Measurements from ENCODE around the gene NME4.
A peak's percentile ranks its signal among the peaks of the same experiment; 100 is the strongest.

Gene NME4

GRCh38 chr16:389352-389751 is 7.6 kb upstream of the NME4 start:
- no peaks in the 10 kb centered on the region for H3K36me3 Mint-ChIP-seq (ENCODE audit: low read depth)
- H3K4me1 Mint-ChIP-seq (ENCODE audit: low read depth), result peaks cover 3% of the 10 kb centered on the region
- DNase-seq (ENCODE audit: low spot score), result no peak
- H3K27ac Mint-ChIP-seq, result no peak overlapping the region
- H3K9me3 Mint-ChIP-seq, result no peaks in the 10 kb centered on the region
- H3K27me3 Mint-ChIP-seq (ENCODE audit: low read depth), result no peaks in the 10 kb centered on the region
- H3K4me3 Mint-ChIP-seq, result no peak overlapping the region

GRCh38 chr16:391885-392335 is 5.1 kb upstream of the NME4 start:
- Mint-ChIP-seq H3K27ac (no peak overlapping the region), H3K27me3 (ENCODE audit: low read depth) (peaks cover 10% of the 10 kb centered on the region), H3K36me3 (ENCODE audit: low read depth) (no peaks in the 10 kb centered on the region), H3K4me1 (ENCODE audit: low read depth) (peaks cover 9% of the 10 kb centered on the region), H3K4me3 (no peak overlapping the region), H3K9me3 (no peaks in the 10 kb centered on the region)
- peak; percentile 44 for DNase-seq (ENCODE audit: low spot score)

- Mint-ChIP-seq H3K36me3 (ENCODE audit: low read depth) (no peaks in the 10 kb centered on the region), H3K27me3 (ENCODE audit: low read depth) (peaks cover 10% of the 10 kb centered on the region), H3K4me1 (ENCODE audit: low read depth) (peaks cover 9% of the 10 kb centered on the region), H3K27ac (no peak overlapping the region), H3K4me3 (no peak overlapping the region), H3K9me3 (no peaks in the 10 kb centered on the region)
- DNase-seq (ENCODE audit: low spot score), result no peak
Observed at GRCh38 chr16:392450-393030, 4.5 kb upstream of the NME4 start.

GRCh38 chr16:396199-396598 is 800 bp upstream of the NME4 start:
- Mint-ChIP-seq H3K27ac (peak overlapping the region; percentile 26), H3K9me3 (no peaks in the 10 kb centered on the region), H3K4me3 (peak overlapping the region; percentile 86), H3K4me1 (ENCODE audit: low read depth) (peaks cover 16% of the 10 kb centered on the region), H3K36me3 (ENCODE audit: low read depth) (peaks cover 1% of the 10 kb centered on the region), H3K27me3 (ENCODE audit: low read depth) (peaks cover 10% of the 10 kb centered on the region)
- no peak for DNase-seq (ENCODE audit: low spot score)

GRCh38 chr16:396605-397004 is 394 bp upstream of the NME4 start:
- peaks cover 1% of the 10 kb centered on the region for H3K36me3 Mint-ChIP-seq (ENCODE audit: low read depth)
- H3K9me3 Mint-ChIP-seq, result no peaks in the 10 kb centered on the region
- H3K27me3 Mint-ChIP-seq (ENCODE audit: low read depth), result peaks cover 10% of the 10 kb centered on the region
- peak overlapping the region; percentile 56 for H3K27ac Mint-ChIP-seq
- peaks cover 16% of the 10 kb centered on the region for H3K4me1 Mint-ChIP-seq (ENCODE audit: low read depth)
- H3K4me3 Mint-ChIP-seq, result peak overlapping the region; percentile 86
- no peak for DNase-seq (ENCODE audit: low spot score)

- Mint-ChIP-seq H3K27me3 (ENCODE audit: low read depth) (peaks cover 10% of the 10 kb centered on the region), H3K27ac (peak overlapping the region; percentile 75)
- DNase-seq (ENCODE audit: low spot score), result no peak
Observed at GRCh38 chr16:397736-398332, 835 bp downstream of the NME4 start.

GRCh38 chr16:398561-399339 is 1.8 kb downstream of the NME4 start:
- Mint-ChIP-seq H3K36me3 (ENCODE audit: low read depth) (peaks cover 1% of the 10 kb centered on the region), H3K27ac (peak overlapping the region; percentile 75), H3K4me1 (ENCODE audit: low read depth) (peaks cover 14% of the 10 kb centered on the region), H3K27me3 (ENCODE audit: low read depth) (peaks cover 10% of the 10 kb centered on the region), H3K9me3 (no peaks in the 10 kb centered on the region), H3K4me3 (peak overlapping the region; percentile 64)
- DNase-seq (ENCODE audit: low spot score), result no peak

More at GRCh38 chr16:397736-398332, 835 bp downstream of the NME4 start:
- Mint-ChIP-seq H3K36me3 (ENCODE audit: low read depth) (peaks cover 1% of the 10 kb centered on the region), H3K4me3 (peak overlapping the region; percentile 64), H3K9me3 (no peaks in the 10 kb centered on the region), H3K4me1 (ENCODE audit: low read depth) (peaks cover 14% of the 10 kb centered on the region)

GRCh38 chr16:399340-400019 is 2.5 kb downstream of the NME4 start:
- Mint-ChIP-seq H3K4me1 (ENCODE audit: low read depth) (peaks cover 14% of the 10 kb centered on the region), H3K27me3 (ENCODE audit: low read depth) (peaks cover 10% of the 10 kb centered on the region), H3K36me3 (ENCODE audit: low read depth) (peaks cover 1% of the 10 kb centered on the region), H3K9me3 (no peaks in the 10 kb centered on the region), H3K27ac (no peak overlapping the region), H3K4me3 (peak overlapping the region; percentile 87)
- no peak for DNase-seq (ENCODE audit: low spot score)

GRCh38 chr16:400061-400591 is 3.1 kb downstream of the NME4 start:
- Mint-ChIP-seq H3K4me3 (peak overlapping the region; percentile 87), H3K36me3 (ENCODE audit: low read depth) (peaks cover 1% of the 10 kb centered on the region), H3K9me3 (no peaks in the 10 kb centered on the region), H3K27me3 (ENCODE audit: low read depth) (peaks cover 10% of the 10 kb centered on the region), H3K27ac (peak overlapping the region; percentile 6), H3K4me1 (ENCODE audit: low read depth) (peaks cover 14% of the 10 kb centered on the region)
- no peak for DNase-seq (ENCODE audit: low spot score)

- H3K9me3 Mint-ChIP-seq, result no peaks in the 10 kb centered on the region
- peaks cover 1% of the 10 kb centered on the region for H3K36me3 Mint-ChIP-seq (ENCODE audit: low read depth)
- peak within 1 kb of the TSS; percentile 87 for H3K4me3 Mint-ChIP-seq
- peaks cover 8% of the 10 kb centered on the region for H3K4me1 Mint-ChIP-seq (ENCODE audit: low read depth)
- peak within 1 kb of the TSS; percentile 86 for H3K27ac Mint-ChIP-seq
- peaks cover under 1% of the 10 kb centered on the region for H3K27me3 Mint-ChIP-seq (ENCODE audit: low read depth)
- DNase-seq (ENCODE audit: low spot score), result peak; percentile 92
Observed at GRCh38 chr16:401468-402348, 4.7 kb downstream of the NME4 start, which contains the start of gene DECR2. Gene DECR2 (plus strand): TSS chr16:401885. CDS start chr16:401964, 79 bp downstream.

GRCh38 chr16:404971-405486 is 8.0 kb downstream of the NME4 start:
- Mint-ChIP-seq H3K27me3 (ENCODE audit: low read depth) (no peaks in the 10 kb centered on the region), H3K4me3 (no peak overlapping the region), H3K4me1 (ENCODE audit: low read depth) (peaks cover 6% of the 10 kb centered on the region), H3K9me3 (no peaks in the 10 kb centered on the region), H3K36me3 (ENCODE audit: low read depth) (peaks cover 1% of the 10 kb centered on the region), H3K27ac (no peak overlapping the region)
- DNase-seq (ENCODE audit: low spot score), result no peak

GRCh38 chr16:405548-406506 is 8.8 kb downstream of the NME4 start:
- Mint-ChIP-seq H3K27ac (no peak overlapping the region), H3K9me3 (no peaks in the 10 kb centered on the region), H3K4me1 (ENCODE audit: low read depth) (no peaks in the 10 kb centered on the region), H3K36me3 (ENCODE audit: low read depth) (no peaks in the 10 kb centered on the region), H3K27me3 (ENCODE audit: low read depth) (no peaks in the 10 kb centered on the region), H3K4me3 (no peak overlapping the region)
- no peak for DNase-seq (ENCODE audit: low spot score)

Measured in T-helper 2 cell treated with Interferon-gamma antibody and Interleukin-4, amounts not matched to agents 5 μg/mL and 100 μg/mL, for 36 hours (primary cell).